HepG2 (cell line): ENCODE results near the gene ACO1. TPM values are rescaled to one million over a fixed set of nuclear protein-coding genes. Genes with fewer than 3 reads are reported as not detected.

Source experiments
- ATAC-seq: fragments of 200-7000 bp; cut with Tn5 transposase; 3 replicates; pipeline ENCODE4 v1.9.1; 2020; ENCODE audit warnings: mild to moderate bottlenecking, moderate library complexity
- BruUV-seq: library from RNA; stranded (reverse); fragments of 400-500 nt; replicated peaks from 2 replicates; lab custom pipeline; 2021; lab: Mats Ljungman, UMichigan
- CTCF ChIA-PET: fragments of 300-600 bp; formaldehyde crosslinking; extraction: SDS; loops from one replicate; lab custom pipeline; 2021; ENCODE audit warnings: low total read pairs, inconsistent platforms, low intra/inter-chr PET ratio; lab: Yijun Ruan, JAX
- POLR2A ChIA-PET: fragments of 350-600 bp; sonication (Branson Sonifier 250); formaldehyde crosslinking; loops from one replicate; lab custom pipeline; 2020; ENCODE audit warnings: antibody characterized with exemption, inconsistent platforms; lab: Yijun Ruan, JAX
- DNase-seq: peaks from one replicate; pipeline ENCODE4 v3.0.0-alpha.2; 2015; ENCODE audit warnings: low spot score
- FAIRE-seq: peaks from 3 replicates; lab custom pipeline; 2011; peaks lifted over from hg19 to GRCh38; lab: Jason Lieb, UNC
- H2AFZ ChIP-seq: one replicate; pipeline ENCODE4 v1.6.1; 2011; ENCODE audit warnings: low read length, inconsistent platforms
- H3K27ac ChIP-seq: fragments of 300-600 bp; 3 replicates; pipeline ENCODE4 v1.8.0; 2011; ENCODE audit warnings: mixed run types, mild to moderate bottlenecking, mixed read lengths, low read length, inconsistent platforms; ENCODE audit not compliant: insufficient read depth; ENCODE audit errors: extremely low read length
- H3K27me3 ChIP-seq, 2 experiments: fragments of 200-600 bp in 1 of 2; 2 replicates in 1 of 2; 3 replicates in 1 of 2; pipeline versions ENCODE4 v1.6.0 to v1.8.0; 2011; ENCODE audit warnings: low read length in 2 of 2, mild to moderate bottlenecking in 2 of 2, moderate library complexity in 2 of 2, inconsistent platforms in 1 of 2; ENCODE audit not compliant: insufficient read depth in 2 of 2, control insufficient read depth in 1 of 2
- H3K36me3 ChIP-seq, 2 experiments: fragments of 200-600 bp in 1 of 2; replicated peaks in 1 of 2; 2 replicates in 1 of 2; 3 replicates in 1 of 2; pipeline versions ENCODE4 v1.5.1 to v1.8.0; 2011; ENCODE audit warnings: low read length in 2 of 2, inconsistent platforms in 1 of 2; ENCODE audit not compliant: insufficient read depth in 2 of 2, control insufficient read depth in 1 of 2
- H3K4me1 ChIP-seq: 2 replicates; pipeline ENCODE4 v1.5.1; 2012; ENCODE audit warnings: low read length, inconsistent platforms; ENCODE audit not compliant: insufficient read depth
- H3K4me2 ChIP-seq: 2 replicates; pipeline ENCODE4 v1.6.0; 2011; ENCODE audit warnings: low read depth, low read length, inconsistent platforms
- H3K4me3 ChIP-seq, 3 experiments: fragments of 200-600 bp in 1 of 3; sonication (generic), shearing (Covaris generic) in 1 of 3; replicated peaks in 1 of 3; 2 replicates each; pipeline ENCODE4 v1.5.1; 2011 to 2016; ENCODE audit warnings: low read length in 3 of 3, inconsistent platforms in 2 of 3, low read depth in 2 of 3, mild to moderate bottlenecking in 2 of 3, control low read depth in 1 of 3, mixed read lengths in 1 of 3; ENCODE audit not compliant: insufficient read depth in 1 of 3
- H3K79me2 ChIP-seq: one replicate; pipeline ENCODE4 v1.6.1; 2011; ENCODE audit warnings: low read length, inconsistent platforms; ENCODE audit not compliant: insufficient read depth
- H3K9ac ChIP-seq: 2 replicates; pipeline ENCODE4 v1.6.0; 2011; ENCODE audit warnings: mild to moderate bottlenecking, low read depth, low read length, inconsistent platforms; ENCODE audit not compliant: insufficient read depth
- H3K9me3 ChIP-seq: 2 replicates; pipeline ENCODE4 v1.5.1; 2012; ENCODE audit warnings: mild to moderate bottlenecking, low read length
- H4K20me1 ChIP-seq: 2 replicates; pipeline ENCODE4 v1.6.0; 2011; ENCODE audit warnings: inconsistent platforms, mild to moderate bottlenecking, low read length, moderate library complexity; ENCODE audit not compliant: insufficient read depth
- CHD4 ChIP-seq: fragments of 200-600 bp; sonication (generic); IDR thresholded peaks from 2 replicates; pipeline ENCODE4 v1.7.0; 2017; ENCODE audit warnings: mild to moderate bottlenecking, low read length, borderline replicate concordance
- FOXA1 ChIP-seq, 2 experiments: fragments of 450-650 bp in 1 of 2; sonication (generic) in 1 of 2; formaldehyde crosslinking in 1 of 2; IDR thresholded peaks; 2 replicates each; pipeline versions ENCODE4 v1.4.0 to v1.6.1; 2016 to 2020; ENCODE audit warnings: missing genetic modification reagents in 1 of 2
- GTF2F1 ChIP-seq: fragments of 150-350 bp; IDR thresholded peaks from 2 replicates; pipeline ENCODE4 v1.6.1; 2014; ENCODE audit warnings: low read length
- KLF6 ChIP-seq: IDR thresholded peaks from 2 replicates; pipeline ENCODE4 v1.8.0; 2016; ENCODE audit warnings: missing biosample characterization, missing genetic modification reagents
- PHF8 ChIP-seq: sonication (generic); formaldehyde crosslinking; IDR thresholded peaks from 2 replicates; pipeline ENCODE4 v1.5.0; 2020; ENCODE audit warnings: missing genetic modification reagents
- RBAK ChIP-seq: sonication (generic); formaldehyde crosslinking; IDR thresholded peaks from 2 replicates; pipeline ENCODE4 v1.5.1; 2020; ENCODE audit warnings: mild to moderate bottlenecking, missing genetic modification reagents
- RNF2 ChIP-seq: fragments of 450-650 bp; conservative IDR thresholded peaks from 2 replicates; pipeline ENCODE4 v1.6.1; 2016; ENCODE audit warnings: low read depth
- TOPORS ChIP-seq: sonication (generic); formaldehyde crosslinking; IDR thresholded peaks from 2 replicates; pipeline ENCODE4 v1.8.0; 2023; ENCODE audit warnings: mild to moderate bottlenecking, missing genetic modification reagents
- ZNF460 ChIP-seq: sonication (generic); formaldehyde crosslinking; IDR thresholded peaks from 2 replicates; pipeline ENCODE4 v1.5.1; 2020; ENCODE audit warnings: missing genetic modification reagents, mild to moderate bottlenecking, borderline replicate concordance
- ZNF607 ChIP-seq: sonication (generic); formaldehyde crosslinking; IDR thresholded peaks from 2 replicates; pipeline ENCODE4 v1.5.1; 2020; ENCODE audit warnings: missing genetic modification reagents, mild to moderate bottlenecking, borderline replicate concordance
- ZNF609 ChIP-seq: sonication (generic); formaldehyde crosslinking; IDR thresholded peaks from 2 replicates; pipeline ENCODE4 v1.4.0; 2020; ENCODE audit warnings: mild to moderate bottlenecking, missing genetic modification reagents, borderline replicate concordance
- WGBS: methylation state at CpG from one replicate; pipeline ENCODE4 v1.1.6; 2017; ENCODE audit warnings: low lambda C conversion rate; 5-methylcytosine and 5-hydroxymethylcytosine counted together
- in situ Hi-C: cut with HindIII; loops from 2 replicates; pipeline ENCODE4 v1.10.0; 2017; ENCODE audit warnings: low pct_unique_long_range_greater_than_20kb; ENCODE audit not compliant: extremely low pct_ligation_motif_present
- intact Hi-C: fragments of 100-400 bp; cut with micrococcal nuclease; formaldehyde crosslinking; loops from one replicate; pipeline ENCODE4 v1.10.0; 2022; ENCODE audit not compliant: unreplicated experiment
- polyA plus RNA-seq, 8 experiments: library from polyadenylated mRNA; depleted of rRNA in 3 of 8; stranded (reverse) in 7 of 8; unstranded in 1 of 8; fragments of >200 nt; fragmentation: Illumina TruSeq in 4 of 8; extraction: Trizol in 4 of 8; gene quantifications; 2 replicates each; pipeline versions ENCODE4 v1.2.1 to v1.2.3, GENCODE V29; 2011 to 2016; ENCODE audit warnings: low read depth in 4 of 8, missing spikeins in 1 of 8, mixed read lengths in 1 of 8; ENCODE audit not compliant: insufficient read depth in 1 of 8
- total RNA-seq, 5 experiments: library from RNA; depleted of rRNA; stranded (reverse); fragments of >200 nt; fragmentation: Illumina TruSeq; extraction: Trizol; gene quantifications; 2 replicates each; pipeline ENCODE4 v1.2.3, GENCODE V29; 2016; ENCODE audit warnings: low read depth in 1 of 5
- TF ChIP-seq, protein P1 (sequence below), 2 experiments: sonication (generic) in 1 of 2; formaldehyde crosslinking in 1 of 2; IDR thresholded peaks; 2 replicates each; pipeline versions ENCODE4 v1.5.1 to v1.6.1; 2011 to 2020; ENCODE audit warnings: borderline replicate concordance in 1 of 2, low read depth in 1 of 2, low read length in 1 of 2, mild to moderate bottlenecking in 1 of 2, missing genetic modification reagents in 1 of 2, moderate library complexity in 1 of 2
- TF ChIP-seq, protein P2 (sequence below): sonication (generic); formaldehyde crosslinking; conservative IDR thresholded peaks from 2 replicates; pipeline ENCODE4 v1.5.0; 2020; ENCODE audit warnings: missing genetic modification reagents

The ACO1 gene
- total and polyA plus RNA-seq, 2 of the 13 experiments (the other 11 are each of a cell fraction or from before 2014, with no cell fraction given), result 20.1 to 48.2 TPM

- TF ChIP-seq, protein P1, sequence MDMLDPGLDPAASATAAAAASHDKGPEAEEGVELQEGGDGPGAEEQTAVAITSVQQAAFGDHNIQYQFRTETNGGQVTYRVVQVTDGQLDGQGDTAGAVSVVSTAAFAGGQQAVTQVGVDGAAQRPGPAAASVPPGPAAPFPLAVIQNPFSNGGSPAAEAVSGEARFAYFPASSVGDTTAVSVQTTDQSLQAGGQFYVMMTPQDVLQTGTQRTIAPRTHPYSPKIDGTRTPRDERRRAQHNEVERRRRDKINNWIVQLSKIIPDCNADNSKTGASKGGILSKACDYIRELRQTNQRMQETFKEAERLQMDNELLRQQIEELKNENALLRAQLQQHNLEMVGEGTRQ (IDR thresholded peaks at IDR 0.05; ENCODE audit: low read depth, low read length), result no peak
- TF ChIP-seq, protein P1 (CRISPR knock-in tag; IDR thresholded peaks at IDR 0.05; ENCODE audit: borderline replicate concordance), result no peak
- no peak for TF ChIP-seq PHF8 (CRISPR knock-in tag)
- TF ChIP-seq, protein P2, sequence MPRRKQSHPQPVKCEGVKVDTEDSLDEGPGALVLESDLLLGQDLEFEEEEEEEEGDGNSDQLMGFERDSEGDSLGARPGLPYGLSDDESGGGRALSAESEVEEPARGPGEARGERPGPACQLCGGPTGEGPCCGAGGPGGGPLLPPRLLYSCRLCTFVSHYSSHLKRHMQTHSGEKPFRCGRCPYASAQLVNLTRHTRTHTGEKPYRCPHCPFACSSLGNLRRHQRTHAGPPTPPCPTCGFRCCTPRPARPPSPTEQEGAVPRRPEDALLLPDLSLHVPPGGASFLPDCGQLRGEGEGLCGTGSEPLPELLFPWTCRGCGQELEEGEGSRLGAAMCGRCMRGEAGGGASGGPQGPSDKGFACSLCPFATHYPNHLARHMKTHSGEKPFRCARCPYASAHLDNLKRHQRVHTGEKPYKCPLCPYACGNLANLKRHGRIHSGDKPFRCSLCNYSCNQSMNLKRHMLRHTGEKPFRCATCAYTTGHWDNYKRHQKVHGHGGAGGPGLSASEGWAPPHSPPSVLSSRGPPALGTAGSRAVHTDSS (CRISPR knock-in tag), result no peak
Measured at GRCh38 chr9:32405506-32405905, 21.1 kb downstream of the ACO1 start (continued).

- CTCF ChIA-PET, result no interaction called here
- Histone ChIP-seq H3K27me3 (no peaks in the 10 kb centered on the region), H2AFZ (no peak overlapping the region), H3K4me3 (no peak overlapping the region), H3K79me2 (peaks cover 11% of the 10 kb centered on the region), H3K9ac (no peak overlapping the region), H3K4me2 (no peak overlapping the region), H3K36me3 (peaks cover 12 to 53% of the 10 kb centered on the region in 2 experiments), H3K4me1 (no peaks in the 10 kb centered on the region), H3K9me3 (no peaks in the 10 kb centered on the region), H4K20me1 (no peaks in the 10 kb centered on the region), H3K27ac (no peak overlapping the region)
- POLR2A ChIA-PET, result no interaction called here
- WGBS, result 95% methylated on average over 3 of the region's 3 CpGs
- FAIRE-seq, result no peak
- in situ Hi-C loops (no loop called here), intact Hi-C loops (no loop called here)
- no TSS peak for BruUV-seq
- no peak for DNase-seq
- ATAC-seq, result no peak
- TF ChIP-seq TOPORS (CRISPR knock-in tag) (no peak), ZNF460 (no peak), KLF6 (CRISPR knock-in tag) (no peak), ZNF607 (CRISPR knock-in tag) (no peak), RNF2 (no peak), ZNF609 (CRISPR knock-in tag) (no peak), GTF2F1 (no peak), FOXA1 (IDR thresholded peaks at IDR 0.05) (no peak), FOXA1 (CRISPR knock-in tag; IDR thresholded peaks at IDR 0.05) (no peak), RBAK (CRISPR knock-in tag) (no peak), CHD4 (no peak)
Measured at GRCh38 chr9:32406046-32406445, 21.6 kb downstream of the ACO1 start.
